HepG2 (cell line): ENCODE data around the gene SLIT3. TPM values are rescaled to one million over a fixed set of nuclear protein-coding genes. Genes with fewer than 3 reads are reported as not detected.

Source experiments
- ATAC-seq: fragments of 200-7000 bp; cut with Tn5 transposase; 3 replicates; pipeline ENCODE4 v1.9.1; 2020; ENCODE audit warnings: mild to moderate bottlenecking, moderate library complexity
- BruUV-seq: library from RNA; stranded (reverse); fragments of 400-500 nt; replicated peaks from 2 replicates; lab custom pipeline; 2021; lab: Mats Ljungman, UMichigan
- CTCF ChIA-PET: fragments of 300-600 bp; formaldehyde crosslinking; extraction: SDS; loops from one replicate; lab custom pipeline; 2021; ENCODE audit warnings: low total read pairs, inconsistent platforms, low intra/inter-chr PET ratio; lab: Yijun Ruan, JAX
- POLR2A ChIA-PET: fragments of 350-600 bp; sonication (Branson Sonifier 250); formaldehyde crosslinking; loops from one replicate; lab custom pipeline; 2020; ENCODE audit warnings: antibody characterized with exemption, inconsistent platforms; lab: Yijun Ruan, JAX
- DNase-seq: peaks from one replicate; pipeline ENCODE4 v3.0.0-alpha.2; 2015; ENCODE audit warnings: low spot score
- FAIRE-seq: peaks from 3 replicates; lab custom pipeline; 2011; peaks lifted over from hg19 to GRCh38; lab: Jason Lieb, UNC
- H2AFZ ChIP-seq: one replicate; pipeline ENCODE4 v1.6.1; 2011; ENCODE audit warnings: low read length, inconsistent platforms
- H3K27ac ChIP-seq: fragments of 300-600 bp; 3 replicates; pipeline ENCODE4 v1.8.0; 2011; ENCODE audit warnings: mixed run types, mild to moderate bottlenecking, mixed read lengths, low read length, inconsistent platforms; ENCODE audit not compliant: insufficient read depth; ENCODE audit errors: extremely low read length
- H3K27me3 ChIP-seq, 2 experiments: fragments of 200-600 bp in 1 of 2; 2 replicates in 1 of 2; 3 replicates in 1 of 2; pipeline versions ENCODE4 v1.6.0 to v1.8.0; 2011; ENCODE audit warnings: low read length in 2 of 2, mild to moderate bottlenecking in 2 of 2, moderate library complexity in 2 of 2, inconsistent platforms in 1 of 2; ENCODE audit not compliant: insufficient read depth in 2 of 2, control insufficient read depth in 1 of 2
- H3K36me3 ChIP-seq, 2 experiments: fragments of 200-600 bp in 1 of 2; replicated peaks in 1 of 2; 2 replicates in 1 of 2; 3 replicates in 1 of 2; pipeline versions ENCODE4 v1.5.1 to v1.8.0; 2011; ENCODE audit warnings: low read length in 2 of 2, inconsistent platforms in 1 of 2; ENCODE audit not compliant: insufficient read depth in 2 of 2, control insufficient read depth in 1 of 2
- H3K4me1 ChIP-seq: 2 replicates; pipeline ENCODE4 v1.5.1; 2012; ENCODE audit warnings: low read length, inconsistent platforms; ENCODE audit not compliant: insufficient read depth
- H3K4me2 ChIP-seq: 2 replicates; pipeline ENCODE4 v1.6.0; 2011; ENCODE audit warnings: low read depth, low read length, inconsistent platforms
- H3K4me3 ChIP-seq, 3 experiments: fragments of 200-600 bp in 1 of 3; sonication (generic), shearing (Covaris generic) in 1 of 3; replicated peaks in 1 of 3; 2 replicates each; pipeline ENCODE4 v1.5.1; 2011 to 2016; ENCODE audit warnings: low read length in 3 of 3, inconsistent platforms in 2 of 3, low read depth in 2 of 3, mild to moderate bottlenecking in 2 of 3, control low read depth in 1 of 3, mixed read lengths in 1 of 3; ENCODE audit not compliant: insufficient read depth in 1 of 3
- H3K79me2 ChIP-seq: one replicate; pipeline ENCODE4 v1.6.1; 2011; ENCODE audit warnings: low read length, inconsistent platforms; ENCODE audit not compliant: insufficient read depth
- H3K9ac ChIP-seq: 2 replicates; pipeline ENCODE4 v1.6.0; 2011; ENCODE audit warnings: mild to moderate bottlenecking, low read depth, low read length, inconsistent platforms; ENCODE audit not compliant: insufficient read depth
- H3K9me3 ChIP-seq: 2 replicates; pipeline ENCODE4 v1.5.1; 2012; ENCODE audit warnings: mild to moderate bottlenecking, low read length
- H4K20me1 ChIP-seq: 2 replicates; pipeline ENCODE4 v1.6.0; 2011; ENCODE audit warnings: inconsistent platforms, mild to moderate bottlenecking, low read length, moderate library complexity; ENCODE audit not compliant: insufficient read depth
- ARID5B ChIP-seq: IDR thresholded peaks from 2 replicates; pipeline ENCODE4 v1.4.0; 2020; ENCODE audit warnings: mild to moderate bottlenecking, missing genetic modification reagents
- ARNTL ChIP-seq: sonication (generic); formaldehyde crosslinking; IDR thresholded peaks from 2 replicates; pipeline ENCODE4 v1.4.0; 2020; ENCODE audit warnings: mild to moderate bottlenecking, missing genetic modification reagents
- CREBL2 ChIP-seq: sonication (generic); formaldehyde crosslinking; IDR thresholded peaks from 2 replicates; pipeline ENCODE4 v1.8.1; 2023; ENCODE audit warnings: missing genetic modification reagents, mild to moderate bottlenecking, borderline replicate concordance
- EP300 ChIP-seq, 3 experiments: sonication (generic) in 1 of 3; formaldehyde crosslinking in 1 of 3; IDR thresholded peaks; 2 replicates each; pipeline versions ENCODE4 v1.5.1 to v1.6.1; 2011 to 2020; ENCODE audit warnings: low read depth in 2 of 3, low read length in 2 of 3, borderline replicate concordance in 1 of 3, improper control_type of control experiment in 1 of 3, mild to moderate bottlenecking in 1 of 3, missing genetic modification reagents in 1 of 3, moderate library complexity in 1 of 3
- FOSL2 ChIP-seq: sonication (generic); formaldehyde crosslinking; IDR thresholded peaks from 2 replicates; pipeline ENCODE4 v1.4.0; 2020; ENCODE audit warnings: missing genetic modification reagents
- FOXP4 ChIP-seq: sonication (generic); formaldehyde crosslinking; IDR thresholded peaks from 2 replicates; pipeline ENCODE4 v1.4.0; 2020; ENCODE audit warnings: missing genetic modification reagents
- HMG20A ChIP-seq: IDR thresholded peaks from 2 replicates; pipeline ENCODE4 v1.6.1; 2016; ENCODE audit warnings: borderline replicate concordance
- MTA3 ChIP-seq: sonication (generic); formaldehyde crosslinking; IDR thresholded peaks from 2 replicates; pipeline ENCODE4 v1.4.0; 2020; ENCODE audit warnings: missing genetic modification reagents
- SAFB2 ChIP-seq: sonication (generic); formaldehyde crosslinking; IDR thresholded peaks from 2 replicates; pipeline ENCODE4 v1.5.1; 2020; ENCODE audit warnings: missing genetic modification reagents, low read depth, mild to moderate bottlenecking, borderline replicate concordance
- SNRNP70 ChIP-seq: fragments of 200-400 bp; formaldehyde crosslinking; IDR thresholded peaks from 2 replicates; pipeline ENCODE4 v1.6.1; 2017; ENCODE audit warnings: mild to moderate bottlenecking, low read depth, low read length, moderate library complexity
- TFAP4 ChIP-seq: sonication (generic); IDR thresholded peaks from 2 replicates; pipeline ENCODE4 v1.6.1; 2016; ENCODE audit warnings: low read depth, borderline replicate concordance
- TMF1 ChIP-seq: sonication (generic); formaldehyde crosslinking; IDR thresholded peaks from 2 replicates; pipeline ENCODE4 v1.8.1; 2022; ENCODE audit warnings: low read depth, missing genetic modification reagents
- ZNF75D ChIP-seq: sonication (generic); formaldehyde crosslinking; IDR thresholded peaks from 2 replicates; pipeline ENCODE4 v1.8.1; 2023; ENCODE audit warnings: missing genetic modification reagents, mild to moderate bottlenecking, borderline replicate concordance
- ZNF784 ChIP-seq: sonication (generic); formaldehyde crosslinking; IDR thresholded peaks from 2 replicates; pipeline ENCODE4 v1.5.1; 2020; ENCODE audit warnings: missing genetic modification reagents, mild to moderate bottlenecking, borderline replicate concordance
- WGBS: methylation state at CpG from one replicate; pipeline ENCODE4 v1.1.6; 2017; ENCODE audit warnings: low lambda C conversion rate; 5-methylcytosine and 5-hydroxymethylcytosine counted together
- in situ Hi-C: cut with HindIII; loops from 2 replicates; pipeline ENCODE4 v1.10.0; 2017; ENCODE audit warnings: low pct_unique_long_range_greater_than_20kb; ENCODE audit not compliant: extremely low pct_ligation_motif_present
- intact Hi-C: fragments of 100-400 bp; cut with micrococcal nuclease; formaldehyde crosslinking; loops from one replicate; pipeline ENCODE4 v1.10.0; 2022; ENCODE audit not compliant: unreplicated experiment
- polyA plus RNA-seq, 8 experiments: library from polyadenylated mRNA; depleted of rRNA in 3 of 8; stranded (reverse) in 7 of 8; unstranded in 1 of 8; fragments of >200 nt; fragmentation: Illumina TruSeq in 4 of 8; extraction: Trizol in 4 of 8; gene quantifications; 2 replicates each; pipeline versions ENCODE4 v1.2.1 to v1.2.3, GENCODE V29; 2011 to 2016; ENCODE audit warnings: low read depth in 4 of 8, missing spikeins in 1 of 8, mixed read lengths in 1 of 8; ENCODE audit not compliant: insufficient read depth in 1 of 8
- total RNA-seq, 5 experiments: library from RNA; depleted of rRNA; stranded (reverse); fragments of >200 nt; fragmentation: Illumina TruSeq; extraction: Trizol; gene quantifications; 2 replicates each; pipeline ENCODE4 v1.2.3, GENCODE V29; 2016; ENCODE audit warnings: low read depth in 1 of 5

The SLIT3 gene
- total and polyA plus RNA-seq, 2 of the 13 experiments (the other 11 are each of a cell fraction or from before 2014, with no cell fraction given): not detected

- ChIA-PET POLR2A (no interaction called here), CTCF (no interaction called here)
- in situ Hi-C loops (no loop called here), intact Hi-C loops (no loop called here)
- H3K27me3 ChIP-seq: no peaks in the 10 kb centered on the region
- no peaks in the 10 kb centered on the region for H3K9me3 ChIP-seq
- no peak for FAIRE-seq
- no peaks in the 10 kb centered on the region for H3K79me2 ChIP-seq
- no peaks in the 10 kb centered on the region; the same call in 1 of the 2 replicates for H4K20me1 ChIP-seq
- no peak for ATAC-seq
- no peak overlapping the region for H3K9ac ChIP-seq
- H3K36me3 ChIP-seq: no peaks in the 10 kb centered on the region
- WGBS: 34% methylated on average over 10 of the region's 10 CpGs
- no peaks in the 10 kb centered on the region for H3K4me1 ChIP-seq
- no peak overlapping the region for H2AFZ ChIP-seq
- TF ChIP-seq HMG20A (CRISPR knock-in tag) (no peak), ARNTL (CRISPR knock-in tag) (no peak), TFAP4 (no peak), FOSL2 (CRISPR knock-in tag) (no peak), ARID5B (no peak), SNRNP70 (no peak), MTA3 (no peak), CREBL2 (CRISPR knock-in tag) (no peak), ZNF75D (CRISPR knock-in tag) (no peak), EP300 (IDR thresholded peaks at IDR 0.05; ENCODE audit: low read depth in 2 of 2, low read length in 2 of 2) (no peak), EP300 (CRISPR knock-in tag; IDR thresholded peaks at IDR 0.05; ENCODE audit: borderline replicate concordance) (no peak), FOXP4 (CRISPR knock-in tag) (no peak), ZNF784 (CRISPR knock-in tag) (no peak), SAFB2 (CRISPR knock-in tag) (no peak), TMF1 (CRISPR knock-in tag) (no peak)
- BruUV-seq: no TSS peak
- H3K4me2 ChIP-seq: no peak overlapping the region
- no peak overlapping the region for H3K4me3 ChIP-seq
- no peak overlapping the region for H3K27ac ChIP-seq
- DNase-seq: no peak
Measured at GRCh38 chr5:169243651-169244422, 57.1 kb downstream of the SLIT3 start.
